ENCODE measurements around the gene STARD6.

Gene STARD6

DNA sequence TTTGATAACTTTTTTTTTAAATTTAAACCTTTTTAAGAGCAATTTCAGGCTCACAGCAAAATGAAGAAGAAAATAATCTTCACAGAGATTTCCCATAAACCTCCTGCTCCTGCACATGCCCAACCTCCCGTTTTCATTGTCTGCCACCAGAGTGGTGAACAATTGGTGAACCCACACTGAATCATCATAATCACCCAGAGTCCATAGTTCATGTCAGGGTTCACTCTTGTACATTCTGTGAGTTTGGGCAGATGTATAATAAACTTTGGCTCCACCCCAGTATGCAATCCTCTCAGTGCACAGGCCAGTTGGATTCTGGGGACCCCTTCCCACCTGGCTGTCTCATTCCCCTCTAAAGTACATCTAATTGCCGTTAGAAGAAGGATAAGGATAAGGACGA lies 24.4 kb upstream of the STARD6 start:
- Histone ChIP-seq H3K9me3 (ENCODE audit: insufficient read depth, low read length) (no peaks in the 10 kb centered on the region), H3K27ac (ENCODE audit: low read length) (no peak overlapping the region), H3K27me3 (ENCODE audit: low read depth, low read length) (no peaks in the 10 kb centered on the region), H3K4me3 (ENCODE audit: low read length) (no peak overlapping the region), H3K4me1 (ENCODE audit: low read length) (no peaks in the 10 kb centered on the region), H2AFZ (ENCODE audit: low read depth, low read length) (no peak overlapping the region), H4K20me1 (ENCODE audit: insufficient read depth, low read length) (no peaks in the 10 kb centered on the region), H3K4me2 (ENCODE audit: low read length) (no peak overlapping the region), H3K79me2 (ENCODE audit: low read length) (no peaks in the 10 kb centered on the region), H3K9ac (ENCODE audit: low read length) (no peak overlapping the region), H3K36me3 (replicated peaks; ENCODE audit: low read depth, low read length) (peaks cover 32% of the 10 kb centered on the region)
- no peak for TF ChIP-seq EZH2phosphoT487 (IDR thresholded peaks at IDR 0.05; ENCODE audit: low read depth)
- TF ChIP-seq, protein P1, sequence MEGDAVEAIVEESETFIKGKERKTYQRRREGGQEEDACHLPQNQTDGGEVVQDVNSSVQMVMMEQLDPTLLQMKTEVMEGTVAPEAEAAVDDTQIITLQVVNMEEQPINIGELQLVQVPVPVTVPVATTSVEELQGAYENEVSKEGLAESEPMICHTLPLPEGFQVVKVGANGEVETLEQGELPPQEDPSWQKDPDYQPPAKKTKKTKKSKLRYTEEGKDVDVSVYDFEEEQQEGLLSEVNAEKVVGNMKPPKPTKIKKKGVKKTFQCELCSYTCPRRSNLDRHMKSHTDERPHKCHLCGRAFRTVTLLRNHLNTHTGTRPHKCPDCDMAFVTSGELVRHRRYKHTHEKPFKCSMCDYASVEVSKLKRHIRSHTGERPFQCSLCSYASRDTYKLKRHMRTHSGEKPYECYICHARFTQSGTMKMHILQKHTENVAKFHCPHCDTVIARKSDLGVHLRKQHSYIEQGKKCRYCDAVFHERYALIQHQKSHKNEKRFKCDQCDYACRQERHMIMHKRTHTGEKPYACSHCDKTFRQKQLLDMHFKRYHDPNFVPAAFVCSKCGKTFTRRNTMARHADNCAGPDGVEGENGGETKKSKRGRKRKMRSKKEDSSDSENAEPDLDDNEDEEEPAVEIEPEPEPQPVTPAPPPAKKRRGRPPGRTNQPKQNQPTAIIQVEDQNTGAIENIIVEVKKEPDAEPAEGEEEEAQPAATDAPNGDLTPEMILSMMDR (IDR thresholded peaks at IDR 0.05; ENCODE audit: low read depth, low read length), result no peak

DNA sequence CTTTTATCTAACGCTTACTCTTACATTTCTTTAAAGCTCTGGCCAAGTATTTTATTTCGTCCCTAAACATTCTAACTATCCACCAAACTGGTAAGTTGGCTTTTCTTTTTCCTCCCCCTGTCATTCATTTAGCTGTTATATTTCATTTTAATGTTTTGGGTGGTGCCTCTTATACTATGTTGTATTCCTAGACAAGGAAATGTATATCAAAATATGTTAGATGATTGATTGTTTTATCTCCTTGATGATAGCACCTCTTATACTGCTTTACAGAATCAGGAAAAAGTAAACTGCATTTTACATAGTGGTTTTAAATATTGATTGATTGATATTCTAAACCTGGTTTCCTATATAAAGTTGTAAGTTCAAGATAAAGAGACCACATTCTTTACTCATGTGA lies 24.0 kb upstream of the STARD6 start:
- Histone ChIP-seq H3K27me3 (ENCODE audit: low read depth, low read length) (no peaks in the 10 kb centered on the region), H3K27ac (ENCODE audit: low read length) (no peak overlapping the region), H4K20me1 (ENCODE audit: insufficient read depth, low read length) (no peaks in the 10 kb centered on the region), H3K79me2 (ENCODE audit: low read length) (no peaks in the 10 kb centered on the region), H3K4me2 (ENCODE audit: low read length) (no peak overlapping the region), H3K9ac (ENCODE audit: low read length) (no peak overlapping the region), H3K4me1 (ENCODE audit: low read length) (no peaks in the 10 kb centered on the region), H3K36me3 (replicated peaks; ENCODE audit: low read depth, low read length) (peaks cover 32% of the 10 kb centered on the region), H3K4me3 (ENCODE audit: low read length) (no peak overlapping the region), H3K9me3 (ENCODE audit: insufficient read depth, low read length) (no peaks in the 10 kb centered on the region), H2AFZ (ENCODE audit: low read depth, low read length) (no peak overlapping the region)
- no peak for TF ChIP-seq EZH2phosphoT487 (IDR thresholded peaks at IDR 0.05; ENCODE audit: low read depth)
- TF ChIP-seq, protein P1 (IDR thresholded peaks at IDR 0.05; ENCODE audit: low read depth, low read length), result no peak

DNA sequence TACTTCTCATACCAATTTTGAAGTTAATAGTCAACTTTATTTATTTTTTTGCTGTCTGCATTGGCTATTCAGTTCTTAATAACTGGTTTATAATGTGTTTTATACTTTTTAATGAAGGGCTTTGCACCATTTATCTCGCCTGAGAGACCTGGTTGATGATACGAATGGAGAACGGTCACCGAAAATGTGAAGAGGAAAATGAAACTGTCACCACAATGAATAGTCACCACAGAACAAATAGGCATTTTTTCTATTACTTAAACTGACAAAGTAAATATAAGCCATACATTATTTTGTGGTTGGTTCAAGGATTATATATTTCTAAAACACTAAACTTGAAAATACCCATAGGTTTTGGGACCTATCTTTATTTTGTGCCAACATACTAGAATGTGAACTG lies 20.4 kb upstream of the STARD6 start:
- no peaks in the 10 kb centered on the region for H3K4me1 ChIP-seq (ENCODE audit: low read length)
- no peaks in the 10 kb centered on the region for H3K27me3 ChIP-seq (ENCODE audit: low read depth, low read length)
- TF ChIP-seq, protein P1 (IDR thresholded peaks at IDR 0.05; ENCODE audit: low read depth, low read length), result no peak
- TF ChIP-seq EZH2phosphoT487 (IDR thresholded peaks at IDR 0.05; ENCODE audit: low read depth), result no peak
- H4K20me1 ChIP-seq (ENCODE audit: insufficient read depth, low read length), result no peaks in the 10 kb centered on the region
- no peaks in the 10 kb centered on the region for H3K79me2 ChIP-seq (ENCODE audit: low read length)
- H3K4me2 ChIP-seq (ENCODE audit: low read length), result no peak overlapping the region
- H3K4me3 ChIP-seq (ENCODE audit: low read length), result no peak overlapping the region
- H3K9me3 ChIP-seq (ENCODE audit: insufficient read depth, low read length), result no peaks in the 10 kb centered on the region
- H3K27ac ChIP-seq (ENCODE audit: low read length), result no peak overlapping the region
- H3K36me3 ChIP-seq (replicated peaks; ENCODE audit: low read depth, low read length), result peaks cover 54% of the 10 kb centered on the region
- no peak overlapping the region for H2AFZ ChIP-seq (ENCODE audit: low read depth, low read length)
- H3K9ac ChIP-seq (ENCODE audit: low read length), result no peak overlapping the region

DNA sequence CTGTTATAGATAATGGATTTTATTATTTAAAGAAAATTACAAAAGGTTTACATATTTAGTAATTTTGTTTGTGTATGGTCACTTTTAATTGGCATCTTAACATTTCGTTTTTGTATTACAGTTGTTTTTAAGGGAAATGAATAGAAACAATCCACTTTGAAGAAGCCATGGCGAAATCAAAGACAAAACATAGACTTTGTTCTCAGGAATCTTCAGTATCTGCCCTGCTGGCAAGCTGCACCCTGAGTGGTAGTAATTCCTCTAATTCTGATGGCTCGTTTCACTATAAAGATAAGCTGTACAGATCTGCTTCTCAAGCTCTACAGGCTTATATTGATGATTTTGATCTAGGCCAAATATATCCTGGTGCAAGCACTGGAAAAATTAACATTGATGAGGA lies 2.7 kb upstream of the STARD6 start:
- H3K9ac ChIP-seq (ENCODE audit: low read length), result no peak overlapping the region
- no peak overlapping the region for H3K4me2 ChIP-seq (ENCODE audit: low read length)
- TF ChIP-seq, protein P1 (IDR thresholded peaks at IDR 0.05; ENCODE audit: low read depth, low read length), result no peak
- TF ChIP-seq EZH2phosphoT487 (IDR thresholded peaks at IDR 0.05; ENCODE audit: low read depth), result no peak
- H3K36me3 ChIP-seq (replicated peaks; ENCODE audit: low read depth, low read length), result peaks cover 25% of the 10 kb centered on the region
- peaks cover 16% of the 10 kb centered on the region for H3K4me1 ChIP-seq (ENCODE audit: low read length)
- H3K27me3 ChIP-seq (ENCODE audit: low read depth, low read length), result no peaks in the 10 kb centered on the region
- H3K27ac ChIP-seq (ENCODE audit: low read length), result no peak overlapping the region
- no peaks in the 10 kb centered on the region for H4K20me1 ChIP-seq (ENCODE audit: insufficient read depth, low read length)
- peaks cover 17% of the 10 kb centered on the region for H3K79me2 ChIP-seq (ENCODE audit: low read length)
- no peak overlapping the region for H3K4me3 ChIP-seq (ENCODE audit: low read length)
- no peaks in the 10 kb centered on the region for H3K9me3 ChIP-seq (ENCODE audit: insufficient read depth, low read length)
- H2AFZ ChIP-seq (ENCODE audit: low read depth, low read length), result no peak overlapping the region
